Lower lobe of right lung (tissue), 2 donors: ENCODE measurements around the gene SLC1A3. TPM values are rescaled to one million over a fixed set of nuclear protein-coding genes. Genes with fewer than 3 reads are reported as not detected.

Experiments
- ATAC-seq, 2 donors: fragments of 200-7000 bp; cut with Tn5 transposase; one replicate each; pipeline ENCODE4 v1.9.1; 2020 to 2022; ENCODE audit warnings: mild to moderate bottlenecking in 2 of 2, moderate library complexity in 2 of 2
- DNase-seq: peaks from one replicate; pipeline ENCODE4 v3.0.0-alpha.2; 2020
- H3K27ac ChIP-seq: fragments of 200-600 bp; one replicate; pipeline ENCODE4 v1.8.0; 2022
- H3K27me3 ChIP-seq: fragments of 200-600 bp; one replicate; pipeline ENCODE4 v1.8.0; 2022; ENCODE audit warnings: low read depth
- H3K36me3 ChIP-seq: fragments of 200-600 bp; one replicate; pipeline ENCODE4 v1.8.0; 2022; ENCODE audit warnings: mild to moderate bottlenecking
- H3K4me1 ChIP-seq: fragments of 200-600 bp; one replicate; pipeline ENCODE4 v1.8.0; 2022
- H3K4me3 ChIP-seq: fragments of 200-600 bp; one replicate; pipeline ENCODE4 v1.8.0; 2022; ENCODE audit warnings: mild to moderate bottlenecking
- H3K9me3 ChIP-seq: fragments of 200-600 bp; one replicate; pipeline ENCODE4 v1.8.0; 2022
- intact Hi-C: fragments of 100-400 bp; cut with DNase I; formaldehyde crosslinking; loops from one replicate; pipeline ENCODE4 v1.11.0; 2022
- total RNA-seq: library from RNA; stranded (reverse); fragmentation: NEBNext Ultra II Directional; extraction: Animal tissue kit (Norgen Biotek cat#: 25700); gene quantifications from one replicate; pipeline ENCODE4 v1.2.1, GENCODE V29; 2021
- TF ChIP-seq, protein P1 (sequence below): fragments of 200-600 bp; IDR thresholded peaks from one replicate; pipeline ENCODE4 v1.8.0; 2022; ENCODE audit warnings: antibody characterized with exemption, mild to moderate bottlenecking
- donor health status: DM: no; HTN: yes; CAD: no; lungs with severe emphysema.

The SLC1A3 gene
- total RNA-seq, 1 donor from 2014 or later: 52.1 TPM

DNA sequence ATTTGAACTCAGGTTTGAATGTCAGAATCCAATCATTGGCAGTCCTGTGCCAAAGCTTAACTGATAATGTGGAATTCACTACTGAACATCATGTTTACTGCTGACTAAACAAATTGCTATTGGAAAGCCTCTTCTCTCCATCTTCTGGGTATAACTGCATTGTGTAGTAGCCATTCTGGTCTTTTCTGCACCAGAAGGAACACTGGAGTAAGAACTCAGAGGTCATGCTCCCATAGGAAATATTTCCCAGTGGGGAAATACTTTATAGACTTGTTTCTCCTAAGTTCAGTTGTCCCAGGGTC lies 25.9 kb downstream of the SLC1A3 start:
- no peak overlapping the region for H3K27ac ChIP-seq
- H3K36me3 ChIP-seq: no peaks in the 10 kb centered on the region
- DNase-seq (no peak), ATAC-seq (no peak)
- no peaks in the 10 kb centered on the region for H3K9me3 ChIP-seq
- H3K4me1 ChIP-seq: no peaks in the 10 kb centered on the region
- intact Hi-C loops: no loop called here
- no peaks in the 10 kb centered on the region for H3K27me3 ChIP-seq
- no peak overlapping the region for H3K4me3 ChIP-seq
- TF ChIP-seq, protein P1, sequence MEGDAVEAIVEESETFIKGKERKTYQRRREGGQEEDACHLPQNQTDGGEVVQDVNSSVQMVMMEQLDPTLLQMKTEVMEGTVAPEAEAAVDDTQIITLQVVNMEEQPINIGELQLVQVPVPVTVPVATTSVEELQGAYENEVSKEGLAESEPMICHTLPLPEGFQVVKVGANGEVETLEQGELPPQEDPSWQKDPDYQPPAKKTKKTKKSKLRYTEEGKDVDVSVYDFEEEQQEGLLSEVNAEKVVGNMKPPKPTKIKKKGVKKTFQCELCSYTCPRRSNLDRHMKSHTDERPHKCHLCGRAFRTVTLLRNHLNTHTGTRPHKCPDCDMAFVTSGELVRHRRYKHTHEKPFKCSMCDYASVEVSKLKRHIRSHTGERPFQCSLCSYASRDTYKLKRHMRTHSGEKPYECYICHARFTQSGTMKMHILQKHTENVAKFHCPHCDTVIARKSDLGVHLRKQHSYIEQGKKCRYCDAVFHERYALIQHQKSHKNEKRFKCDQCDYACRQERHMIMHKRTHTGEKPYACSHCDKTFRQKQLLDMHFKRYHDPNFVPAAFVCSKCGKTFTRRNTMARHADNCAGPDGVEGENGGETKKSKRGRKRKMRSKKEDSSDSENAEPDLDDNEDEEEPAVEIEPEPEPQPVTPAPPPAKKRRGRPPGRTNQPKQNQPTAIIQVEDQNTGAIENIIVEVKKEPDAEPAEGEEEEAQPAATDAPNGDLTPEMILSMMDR: no peak

DNA sequence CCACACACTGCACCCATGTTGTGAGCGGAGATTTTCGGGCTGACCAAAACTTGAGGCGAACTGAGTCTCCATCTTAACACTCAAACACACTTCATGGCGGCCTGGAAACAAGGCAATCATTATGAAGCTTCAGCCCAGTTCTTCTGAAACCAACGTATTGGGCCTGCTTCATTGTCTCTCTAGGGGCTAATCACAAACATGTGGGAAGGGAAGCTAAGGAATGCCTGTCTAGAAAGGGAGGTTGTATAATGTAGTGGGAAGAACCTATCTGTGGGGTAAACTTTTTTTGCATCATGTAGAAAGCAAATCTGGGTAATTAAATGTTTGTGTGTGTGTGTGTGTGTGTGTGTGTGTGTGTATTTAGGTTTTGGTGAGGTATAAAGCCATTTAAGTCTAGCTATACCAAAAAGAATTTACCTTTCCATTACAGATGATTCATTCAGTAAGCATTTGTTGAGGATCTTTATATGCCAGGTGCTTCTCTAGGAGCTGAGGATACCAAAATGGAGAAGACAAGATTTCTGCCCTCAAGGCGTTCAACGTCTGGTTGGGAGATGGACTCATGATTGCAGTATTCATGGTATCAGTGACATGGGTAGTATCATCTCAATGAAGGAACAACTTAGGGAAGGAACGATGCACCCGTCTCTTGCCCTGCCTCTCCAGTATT lies 29.4 kb downstream of the SLC1A3 start:
- intact Hi-C loops: no loop called here
- TF ChIP-seq, protein P1: no peak

DNA sequence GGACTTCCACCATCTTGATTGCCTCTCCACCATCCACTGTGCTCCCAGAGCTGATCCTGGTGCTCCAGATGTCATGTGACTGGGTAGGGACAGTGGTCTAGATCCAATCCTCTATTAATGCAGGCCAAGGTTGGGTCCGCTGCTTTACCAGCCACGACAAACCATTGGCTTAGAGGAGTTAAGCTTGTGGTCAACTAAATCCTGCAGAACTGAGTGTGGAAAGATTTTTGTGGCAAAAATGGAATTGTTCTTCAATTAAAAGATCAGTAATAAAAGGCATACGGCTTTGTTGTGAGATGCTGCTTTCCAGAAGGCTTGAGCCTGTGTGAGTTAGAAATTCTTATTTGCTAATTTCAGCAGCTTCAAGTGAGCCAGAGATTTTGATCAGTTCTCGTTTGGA lies 30.7 kb downstream of the SLC1A3 start:
- H3K4me3 ChIP-seq: no peak overlapping the region
- intact Hi-C loops: no loop called here
- TF ChIP-seq, protein P1: no peak
- no peaks in the 10 kb centered on the region for H3K4me1 ChIP-seq
- DNase-seq (no peak), ATAC-seq (no peak)
- H3K27me3 ChIP-seq: no peaks in the 10 kb centered on the region
- H3K9me3 ChIP-seq: no peaks in the 10 kb centered on the region
- no peaks in the 10 kb centered on the region for H3K36me3 ChIP-seq
- H3K27ac ChIP-seq: no peak overlapping the region

More for the DNA sequence above, 29.4 kb downstream of the SLC1A3 start:
- no peaks in the 10 kb centered on the region for H3K4me1 ChIP-seq
- no peak overlapping the region for H3K4me3 ChIP-seq
- H3K36me3 ChIP-seq: no peaks in the 10 kb centered on the region
- ATAC-seq: no peak
- no peaks in the 10 kb centered on the region for H3K27me3 ChIP-seq
- no peak overlapping the region for H3K27ac ChIP-seq
- no peak for DNase-seq
- H3K9me3 ChIP-seq: no peaks in the 10 kb centered on the region

DNA sequence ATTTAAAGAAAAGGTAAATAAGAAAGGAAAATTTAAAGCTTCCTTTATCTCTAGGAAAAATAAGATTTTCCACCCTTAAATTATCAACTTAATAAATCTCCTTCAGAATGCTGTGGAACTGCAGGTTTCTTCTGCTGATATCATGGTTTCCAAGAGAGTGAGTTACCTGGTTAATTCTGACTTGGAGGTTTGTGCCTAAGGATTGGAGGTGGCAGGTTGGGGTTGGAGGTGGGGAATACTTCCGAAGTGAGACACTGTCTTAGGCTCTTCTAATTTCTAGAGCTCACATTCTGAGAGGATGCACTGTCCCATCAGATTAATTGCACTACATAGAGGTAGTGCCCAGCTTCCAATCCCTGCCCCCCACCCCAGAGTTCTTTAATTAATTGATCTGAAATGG lies 31.1 kb downstream of the SLC1A3 start:
- DNase-seq (no peak), ATAC-seq (no peak)
- Histone ChIP-seq H3K4me3 (no peak overlapping the region), H3K4me1 (no peaks in the 10 kb centered on the region), H3K36me3 (no peaks in the 10 kb centered on the region), H3K27me3 (no peaks in the 10 kb centered on the region), H3K9me3 (no peaks in the 10 kb centered on the region), H3K27ac (no peak overlapping the region)
- intact Hi-C loops: no loop called here
- TF ChIP-seq, protein P1: no peak

DNA sequence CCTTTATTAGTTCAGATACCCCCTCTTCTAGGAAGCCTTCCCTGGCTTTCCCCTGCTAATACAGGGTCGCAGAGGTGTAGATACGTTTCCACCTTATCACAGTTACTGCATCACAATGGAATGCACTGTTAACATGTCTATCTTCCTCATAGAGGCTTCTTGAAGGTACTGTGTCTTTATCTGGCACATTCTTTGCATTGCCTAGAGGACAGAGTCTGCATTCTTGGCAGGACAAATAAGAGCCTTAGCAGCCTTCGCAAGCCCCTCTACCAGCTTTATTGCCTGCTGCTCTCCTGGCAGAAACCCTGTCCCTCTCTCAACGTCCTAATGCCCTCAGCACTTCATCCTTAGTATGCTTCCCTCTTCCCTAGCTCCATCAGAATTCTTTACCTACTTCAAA lies 31.6 kb downstream of the SLC1A3 start:
- DNase-seq (no peak), ATAC-seq (no peak)
- Histone ChIP-seq H3K36me3 (no peaks in the 10 kb centered on the region), H3K27ac (no peak overlapping the region), H3K4me3 (no peak overlapping the region), H3K27me3 (no peaks in the 10 kb centered on the region), H3K4me1 (no peaks in the 10 kb centered on the region), H3K9me3 (no peaks in the 10 kb centered on the region)
- TF ChIP-seq, protein P1: no peak
- intact Hi-C loops: no loop called here
